GM19468 (cell line): ENCODE results near the gene ADGRG4.
"Not testable (repeated sequence)": the region's sequence is repeated elsewhere in the genome, so short reads cannot be mapped to it uniquely, and the experiment has no call there.

Source experiments
- ATAC-seq: cut with Tn5 transposase; IDR thresholded peaks from one replicate; pipeline ENCODE4 v1.9.1; 2021; ENCODE audit warnings: mild to moderate bottlenecking, moderate library complexity, moderate number of reproducible peaks; ENCODE audit not compliant: unreplicated experiment; ENCODE audit errors: extremely low read depth

The ADGRG4 gene

GRCh38 chrX:136380010-136380769 lies 79.4 kb downstream of the ADGRG4 start:
- no peak for ATAC-seq

GRCh38 chrX:136386173-136386572 lies 85.4 kb downstream of the ADGRG4 start:
- no peak for ATAC-seq

GRCh38 chrX:136386826-136387225 lies 86.1 kb downstream of the ADGRG4 start:
- no peak for ATAC-seq

DNA sequence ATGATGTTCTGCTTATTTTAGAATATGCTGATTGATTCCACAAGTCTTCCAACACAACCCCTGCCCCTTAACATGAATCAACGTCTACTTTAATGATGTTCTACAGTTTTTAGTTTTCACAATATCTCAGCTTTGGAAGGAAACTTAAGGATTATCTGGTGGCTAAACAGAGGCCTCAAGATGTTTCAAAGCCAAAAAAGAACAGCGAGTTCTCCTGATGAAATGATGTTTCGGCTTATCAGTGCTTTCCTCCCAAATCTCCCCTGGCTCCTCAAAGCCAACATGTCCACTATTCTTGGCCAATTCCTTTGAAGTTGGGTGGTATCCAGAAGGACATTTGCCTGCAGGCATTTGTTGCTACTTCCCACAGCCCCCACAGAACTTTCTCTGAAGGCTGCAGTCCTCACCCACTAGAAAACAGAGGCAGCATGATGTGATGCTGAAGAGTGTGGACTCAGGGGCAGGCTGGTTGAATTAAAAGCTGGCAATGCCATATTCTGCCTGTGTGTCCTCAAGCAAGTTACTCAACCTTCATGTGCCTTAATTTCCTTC lies 87.3 kb downstream of the ADGRG4 start:
- ATAC-seq = no peak

DNA sequence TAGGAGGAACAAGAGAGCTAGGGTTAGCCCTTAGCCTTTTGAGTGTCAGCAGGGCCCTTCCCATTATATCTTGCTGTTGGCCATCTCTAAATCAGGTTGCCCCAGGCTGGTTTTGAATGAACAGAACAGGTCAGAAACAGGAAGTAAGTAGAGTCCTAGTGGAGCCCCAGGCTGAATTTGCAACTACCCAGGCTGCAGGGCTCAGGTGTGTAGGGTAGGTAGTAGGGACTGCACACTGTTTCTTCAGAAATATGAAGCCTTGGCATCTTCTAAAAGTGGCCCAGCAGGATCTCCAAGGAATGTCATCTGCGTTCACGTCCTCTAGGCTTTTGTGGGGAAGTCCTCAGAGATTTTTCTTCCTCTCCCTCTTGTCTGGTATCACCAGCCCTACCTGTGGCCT lies 90.2 kb downstream of the ADGRG4 start:
- no peak for ATAC-seq

DNA sequence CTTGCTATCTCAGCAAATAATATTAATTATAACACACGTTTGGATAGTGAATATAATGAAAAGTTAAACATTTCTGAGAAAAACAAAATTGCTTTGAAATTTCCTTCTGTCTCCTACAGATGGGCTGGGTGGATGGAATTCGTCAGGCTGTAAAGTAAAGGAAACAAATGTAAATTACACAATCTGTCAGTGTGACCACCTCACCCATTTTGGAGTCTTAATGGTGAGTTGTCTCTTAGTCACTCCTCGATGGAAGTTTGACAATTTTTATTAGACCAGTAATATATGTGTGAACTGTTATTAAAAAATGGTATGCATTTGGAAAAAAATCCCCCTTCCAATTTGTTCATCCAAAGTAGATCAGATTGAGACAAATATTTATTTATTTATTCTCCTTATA lies 94.5 kb downstream of the ADGRG4 start:
- no peak for ATAC-seq

- ATAC-seq = no peak
These were observed 96.2 kb downstream of the ADGRG4 start for GRCh38 chrX:136397001-136397400.

DNA sequence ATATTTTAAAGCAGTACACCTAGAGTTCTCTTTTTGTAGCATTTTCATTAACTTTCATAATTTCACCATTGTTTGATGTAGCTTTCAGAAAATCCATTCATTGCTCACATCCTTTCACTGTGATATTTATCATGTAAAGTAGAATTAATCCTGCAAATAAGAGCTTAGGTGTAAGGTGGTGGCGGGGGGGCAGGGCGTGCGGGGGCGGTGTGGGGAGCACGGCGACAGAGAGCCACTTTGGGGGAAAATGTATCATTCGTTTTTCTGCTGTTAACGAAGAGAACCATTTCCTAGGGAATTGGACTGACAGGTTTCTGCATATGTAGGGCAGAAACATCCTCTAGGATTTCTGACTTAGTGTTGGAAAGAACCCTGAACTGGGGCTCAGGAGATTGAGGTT lies 104.4 kb downstream of the ADGRG4 start:
- ATAC-seq = no peak

GRCh38 chrX:136417806-136418205 lies 117.0 kb downstream of the ADGRG4 start:
- peak; percentile 39 for ATAC-seq

DNA sequence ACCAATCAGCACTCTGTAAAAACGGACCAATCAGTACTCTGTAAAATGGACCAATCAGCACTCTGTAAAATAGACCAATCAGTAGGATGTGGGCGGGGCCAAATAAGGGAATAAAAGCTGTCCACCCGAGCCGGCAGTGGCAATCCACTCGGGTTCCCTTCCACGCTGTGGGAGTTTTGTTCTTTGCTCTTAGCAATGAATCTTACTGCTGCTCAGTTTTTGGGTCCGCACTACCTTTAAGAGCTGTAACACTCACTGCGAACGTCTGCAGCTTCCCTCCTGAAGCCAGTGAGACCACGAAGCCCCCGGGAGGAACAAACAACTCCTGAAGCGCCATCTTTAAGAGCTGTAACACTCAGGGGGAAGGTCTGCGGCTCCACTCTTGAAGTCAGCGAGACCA lies 120.6 kb downstream of the ADGRG4 start:
- no peak for ATAC-seq

- no peak for ATAC-seq
These were observed 123.0 kb downstream of the ADGRG4 start for GRCh38 chrX:136423724-136424123.

GRCh38 chrX:136425996-136426395 lies 125.2 kb downstream of the ADGRG4 start:
- ATAC-seq = no peak

- ATAC-seq = no peak
These were observed 130.9 kb downstream of the ADGRG4 start for GRCh38 chrX:136431625-136432024.

GRCh38 chrX:136437774-136438173 lies 137.0 kb downstream of the ADGRG4 start:
- no peak for ATAC-seq

GRCh38 chrX:136438192-136438591 lies 137.4 kb downstream of the ADGRG4 start:
- ATAC-seq = no peak

DNA sequence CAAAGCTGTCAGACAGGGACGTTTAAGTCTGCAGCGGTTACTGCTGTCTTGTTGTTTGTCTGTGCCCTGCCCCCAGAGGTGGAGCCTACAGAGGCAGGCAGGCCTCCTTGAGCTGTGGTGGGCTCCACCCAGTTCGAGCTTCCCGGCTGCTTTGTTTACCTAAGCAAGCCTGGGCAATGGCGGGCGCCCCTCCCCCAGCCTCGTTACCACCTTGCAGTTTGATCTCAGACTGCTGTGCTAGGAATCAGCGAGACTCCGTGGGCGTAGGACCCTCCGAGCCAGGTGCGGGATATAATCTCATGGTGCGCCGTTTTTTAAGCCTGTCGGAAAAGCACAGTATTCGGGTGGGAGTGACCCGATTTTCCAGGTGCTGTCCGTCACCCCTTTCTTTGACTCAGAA lies 144.9 kb downstream of the ADGRG4 start:
- not testable (repeated sequence) for ATAC-seq

DNA sequence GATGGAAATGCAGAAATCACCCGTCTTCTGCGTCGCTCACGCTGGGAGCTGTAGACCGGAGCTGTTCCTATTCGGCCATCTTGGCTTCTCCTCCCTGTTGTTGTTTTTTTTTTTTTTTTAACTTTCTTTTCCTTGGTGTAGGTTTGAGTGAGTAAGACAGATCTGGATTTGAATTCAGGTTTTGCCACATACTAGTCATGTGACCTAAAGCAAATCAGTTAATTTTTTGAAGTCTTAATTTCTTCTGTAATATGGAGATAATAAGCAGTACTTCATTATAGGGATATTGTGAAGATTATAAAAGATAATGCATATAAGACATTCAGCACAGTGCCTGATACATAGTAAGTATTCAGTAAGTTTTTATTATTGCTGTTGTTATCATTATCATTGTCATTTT lies 145.4 kb downstream of the ADGRG4 start:
- no peak for ATAC-seq

DNA sequence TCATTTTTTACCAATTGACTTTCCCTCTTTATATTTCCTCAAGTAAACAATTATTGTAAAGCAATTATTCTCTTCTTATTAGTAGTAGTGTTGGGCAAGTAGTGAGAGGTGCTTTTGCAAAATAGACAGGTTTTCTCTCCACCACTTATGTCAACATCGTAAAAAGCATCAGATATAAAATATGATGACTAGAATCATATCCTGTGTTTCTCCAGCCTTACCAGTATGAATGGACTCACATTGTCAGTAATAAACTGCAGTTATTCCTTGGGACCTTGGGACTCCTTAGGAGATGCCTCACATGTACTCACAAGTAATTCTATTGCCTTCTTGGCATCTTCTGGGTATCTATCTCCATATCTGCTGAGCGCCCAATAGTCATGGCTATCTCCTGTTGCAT lies 146.5 kb downstream of the ADGRG4 start:
- ATAC-seq = no peak

- ATAC-seq = no peak
These were observed 147.2 kb downstream of the ADGRG4 start for GRCh38 chrX:136447968-136448367.

DNA sequence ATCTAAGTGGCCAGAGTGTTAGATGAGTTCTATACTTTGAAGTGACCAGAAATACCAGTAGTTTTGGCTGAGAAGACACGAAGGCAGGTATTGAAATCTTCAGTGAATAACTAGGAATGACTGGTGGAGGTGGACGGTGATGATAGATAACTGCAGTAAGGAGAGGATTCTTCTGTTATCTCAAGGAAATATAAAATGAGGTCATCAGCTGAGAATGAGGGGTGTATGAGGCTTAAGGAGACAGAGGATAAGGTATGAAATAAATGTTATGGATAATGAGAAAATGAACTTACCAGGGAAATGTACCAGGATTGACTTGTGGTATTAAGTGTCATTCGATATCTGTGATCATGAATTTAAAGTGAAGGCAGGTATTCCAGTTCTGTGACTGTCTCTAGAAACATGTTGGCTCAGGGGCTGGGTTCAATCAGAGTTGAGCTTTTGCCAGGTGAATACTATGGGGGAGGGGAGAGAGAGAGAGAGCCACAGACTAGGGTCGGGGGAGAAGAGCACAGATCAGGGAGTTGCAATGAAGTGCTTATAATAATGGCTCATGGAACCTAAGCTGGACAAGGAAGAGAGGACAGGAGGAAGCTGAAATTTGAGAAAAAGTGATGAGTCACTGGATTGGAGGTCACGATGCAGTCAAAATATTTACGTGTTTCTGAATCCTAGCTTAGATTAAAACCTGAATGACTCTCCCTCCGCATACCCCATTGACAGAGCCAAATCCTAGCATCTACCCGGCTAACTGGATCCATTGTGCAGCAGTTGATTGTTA lies 149.5 kb downstream of the ADGRG4 start:
- ATAC-seq = no peak

- no peak for ATAC-seq
These were observed 151.9 kb downstream of the ADGRG4 start for GRCh38 chrX:136452614-136453013.
